Measurements from ENCODE around the gene RBM38.
A peak's percentile ranks its signal among the peaks of the same experiment; 100 is the strongest.

Gene RBM38

GRCh38 chr20:57443349-57444265, 52.4 kb downstream of the RBM38 start:
- no peak overlapping the region for H3K4me3 ChIP-seq
- no peak overlapping the region for H3K27ac ChIP-seq

DNA sequence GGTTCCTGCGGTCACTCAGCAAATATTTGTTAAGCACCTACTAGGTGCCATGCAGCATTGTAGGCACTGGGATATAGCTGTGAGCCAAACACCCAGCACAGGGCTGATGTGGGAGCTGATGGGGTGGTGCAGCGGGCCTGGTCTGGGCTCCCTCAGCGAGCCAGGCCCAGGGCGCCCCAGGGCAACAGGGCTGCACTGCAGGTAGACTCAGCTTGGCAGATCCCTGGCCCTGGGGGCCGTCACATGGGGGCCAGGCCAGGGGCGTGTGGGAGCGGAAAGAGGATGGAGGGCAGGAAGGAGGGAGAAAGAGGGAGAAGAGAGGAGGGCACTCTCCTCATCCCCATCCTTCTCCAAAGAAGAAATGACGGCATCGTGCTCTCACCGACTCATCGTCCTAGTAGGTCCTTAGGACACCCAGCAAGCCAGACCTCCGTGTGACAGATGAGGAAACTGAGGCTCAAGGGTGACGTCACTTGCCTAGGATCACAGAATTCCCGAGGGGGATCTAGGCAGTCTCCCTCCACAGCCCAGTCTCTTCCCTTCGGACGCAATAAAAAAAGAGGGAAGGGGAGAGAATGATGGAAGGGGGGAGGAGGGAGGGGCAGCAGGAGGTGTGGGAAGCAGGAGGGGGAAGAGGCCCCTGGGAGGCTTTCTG, 53.3 kb downstream of the RBM38 start:
- Histone ChIP-seq H3K27ac (no peak overlapping the region), H3K4me3 (no peak overlapping the region)

DNA sequence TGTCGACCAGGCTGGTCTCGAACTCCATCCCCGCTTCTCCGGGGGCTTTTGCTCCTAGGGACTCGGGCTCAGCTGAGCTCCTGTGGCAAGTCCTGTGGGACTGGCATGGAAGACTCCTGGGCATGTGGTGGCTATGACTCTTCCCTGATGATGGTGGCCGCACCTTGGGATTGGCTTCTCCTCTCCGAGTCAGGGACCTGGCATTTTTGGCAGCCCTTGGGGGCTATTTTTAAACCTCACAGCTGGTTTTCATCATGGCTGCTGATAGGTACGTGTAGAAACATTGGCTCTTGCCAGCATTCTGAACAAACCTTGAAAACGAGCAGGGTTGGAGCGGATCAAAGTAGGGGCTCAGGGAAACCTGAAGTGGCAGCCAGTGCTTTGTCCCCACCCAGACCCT, 54.1 kb downstream of the RBM38 start:
- Histone ChIP-seq H3K4me3 (no peak overlapping the region), H3K27ac (no peak overlapping the region)

GRCh38 chr20:57445774-57446173, 54.6 kb downstream of the RBM38 start:
- Histone ChIP-seq H3K4me3 (no peak overlapping the region), H3K27ac (no peak overlapping the region)

DNA sequence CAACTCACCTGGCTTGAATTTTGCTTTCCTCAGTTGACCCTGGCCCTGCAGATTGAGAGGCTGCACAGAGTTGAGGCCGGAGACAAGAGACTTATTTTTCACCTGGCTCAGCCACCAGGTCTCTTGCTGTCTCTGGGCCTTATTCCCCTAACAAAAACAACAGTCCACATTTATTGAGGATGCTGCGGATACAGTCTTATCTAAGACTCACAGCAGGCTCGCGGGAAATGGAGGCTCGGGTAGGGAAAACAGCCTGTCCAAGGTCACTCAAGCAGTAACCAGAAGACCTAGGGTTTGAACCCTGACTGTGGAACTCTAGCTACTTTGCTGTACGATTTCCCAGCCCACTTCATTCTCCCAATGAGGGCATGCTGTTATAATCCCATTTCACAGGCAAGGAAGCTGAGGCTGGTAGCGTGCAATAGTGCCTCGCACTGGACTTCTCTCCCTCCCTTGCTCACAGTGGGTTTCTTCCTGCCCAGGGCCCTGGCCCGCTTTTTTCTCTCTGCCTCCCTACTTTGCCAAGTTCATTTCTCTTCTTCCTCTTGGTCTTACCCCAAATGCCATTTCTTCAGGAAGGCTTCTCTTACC, 57.7 kb downstream of the RBM38 start:
- no peak overlapping the region for H3K27ac ChIP-seq
- H3K4me3 ChIP-seq = no peak overlapping the region

DNA sequence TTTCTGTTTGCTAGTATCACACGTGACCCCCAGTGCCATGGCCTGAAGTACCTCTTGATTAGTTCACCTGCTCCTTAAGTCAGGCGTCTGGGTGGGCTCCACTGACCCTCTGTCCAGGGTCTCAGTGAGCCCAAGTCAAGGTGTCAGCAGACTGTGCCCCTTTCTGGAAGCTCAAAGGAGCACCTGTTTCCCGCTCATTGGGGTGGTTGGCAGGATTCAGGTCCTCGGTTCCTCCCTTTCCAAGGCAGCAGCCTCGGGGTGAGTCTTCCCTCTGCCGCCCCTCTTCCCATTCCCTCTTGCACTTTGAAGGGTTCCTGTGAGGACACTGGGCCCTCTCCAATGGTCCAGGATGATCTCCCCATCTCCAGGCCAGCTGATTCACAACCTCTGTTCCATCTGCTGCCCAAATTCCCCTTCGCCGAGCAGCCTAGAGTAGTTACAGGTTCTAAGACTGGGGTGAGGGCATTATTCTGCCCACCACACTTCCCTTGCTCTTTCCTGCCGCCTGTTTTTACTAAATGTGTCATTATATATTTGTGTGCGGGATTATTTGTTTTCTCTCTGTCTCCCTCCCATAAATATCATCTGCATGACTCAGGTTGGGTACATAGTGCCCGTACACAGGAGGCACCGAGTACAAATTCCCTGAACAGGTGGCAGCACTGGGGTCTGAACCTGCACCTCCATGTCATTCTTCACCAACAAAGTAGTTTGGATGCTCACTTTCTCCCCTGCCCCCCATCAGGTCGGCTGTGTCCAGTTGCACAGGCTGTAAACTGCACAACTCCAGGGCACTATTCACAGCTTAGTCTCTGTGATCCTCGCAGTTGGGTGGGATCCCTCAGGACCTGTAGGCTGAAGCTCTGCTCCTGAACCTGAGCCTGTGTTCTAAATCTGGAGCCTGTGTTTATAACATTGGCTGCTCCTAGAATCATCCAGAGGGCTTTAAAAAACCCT, 58.5 kb downstream of the RBM38 start:
- H3K4me3 ChIP-seq = no peak overlapping the region
- H3K27ac ChIP-seq = no peak overlapping the region

- Histone ChIP-seq H3K4me3 (no peak overlapping the region), H3K27ac (peak overlapping the region in 2 of 21 experiments; percentile 23 to 52)
Measured at GRCh38 chr20:57450419-57450818, 59.2 kb downstream of the RBM38 start.

DNA sequence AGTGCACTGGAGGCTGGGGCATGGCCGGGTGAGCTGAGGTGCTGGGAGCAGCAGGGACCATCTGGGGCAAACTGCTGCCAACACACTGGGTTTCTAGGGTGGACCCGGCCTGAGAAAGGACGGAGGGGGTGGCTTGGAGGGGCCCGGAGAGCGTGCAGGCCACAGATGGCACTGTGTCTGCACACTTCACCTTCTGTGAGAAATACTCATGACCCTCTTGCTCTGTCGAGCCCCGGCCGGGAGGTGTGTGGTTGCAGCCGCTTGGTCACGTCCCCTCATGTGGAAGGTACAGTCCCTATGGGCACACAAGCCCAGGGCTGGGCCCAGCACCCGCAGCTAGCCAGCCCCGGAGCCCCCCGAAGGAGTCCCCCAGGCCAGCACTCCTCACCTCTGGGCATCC, 59.7 kb downstream of the RBM38 start:
- Histone ChIP-seq H3K27ac (peak overlapping the region in 2 of 21 experiments; percentile 23 to 52), H3K4me3 (no peak overlapping the region)

- peak overlapping the region in 1 of 21 experiments; percentile 52 for H3K27ac ChIP-seq
- no peak overlapping the region for H3K4me3 ChIP-seq
Measured at GRCh38 chr20:57451431-57451794, 60.2 kb downstream of the RBM38 start.

- Histone ChIP-seq H3K4me3 (no peak overlapping the region), H3K27ac (no peak overlapping the region)
Measured at GRCh38 chr20:57451795-57452661, 60.8 kb downstream of the RBM38 start.

- Histone ChIP-seq H3K27ac (no peak overlapping the region), H3K4me3 (no peak overlapping the region)
Measured at GRCh38 chr20:57455386-57455785, 64.2 kb downstream of the RBM38 start.

- H3K4me3 ChIP-seq = no peak overlapping the region
- H3K27ac ChIP-seq = no peak overlapping the region
Measured at GRCh38 chr20:57456116-57456515, 64.9 kb downstream of the RBM38 start.

GRCh38 chr20:57457243-57458095, 66.3 kb downstream of the RBM38 start:
- H3K4me3 ChIP-seq = no peak overlapping the region
- H3K27ac ChIP-seq = no peak overlapping the region

DNA sequence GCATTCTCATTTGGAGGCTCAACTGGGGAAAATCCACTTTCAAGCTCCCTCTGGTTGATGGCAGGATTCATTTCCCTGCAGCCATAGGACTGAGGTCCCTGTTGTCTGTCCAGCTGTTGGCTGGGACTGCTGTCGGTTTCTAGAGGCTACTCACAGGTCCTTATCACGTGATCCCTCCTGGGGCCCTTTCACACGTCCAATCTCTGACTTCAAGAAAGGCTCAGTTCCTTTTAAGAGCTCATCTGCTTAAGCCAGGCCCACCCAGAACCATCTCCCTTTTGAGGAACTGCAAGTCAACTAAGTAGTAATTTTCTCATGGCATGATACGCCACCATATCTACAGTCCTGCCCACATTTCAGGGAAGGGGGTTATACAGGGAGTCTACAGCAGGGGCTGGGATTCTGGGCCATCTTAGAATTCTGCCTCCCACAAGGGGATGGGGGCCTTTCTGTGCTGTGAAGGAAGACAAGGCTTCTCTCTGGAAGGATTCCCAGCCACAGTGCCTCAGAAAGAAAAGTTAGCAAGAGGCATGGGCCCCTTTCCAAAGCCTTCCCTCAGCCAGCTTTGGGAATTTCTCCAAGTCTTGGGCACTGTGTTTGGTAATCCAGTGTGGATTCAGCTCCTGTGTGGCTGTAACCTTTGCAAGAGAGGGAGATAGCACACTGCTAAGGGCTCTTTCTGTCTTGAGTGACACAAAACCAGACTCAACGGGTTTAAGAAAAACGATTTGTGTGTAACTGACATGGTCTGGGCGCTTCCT, 67.4 kb downstream of the RBM38 start:
- H3K27ac ChIP-seq = no peak overlapping the region
- H3K4me3 ChIP-seq = no peak overlapping the region
